Left hindlimb (tissue), 1 donor: Measurements from ENCODE around the gene COL20A1.
"Not testable (repeated sequence)": the region's sequence is repeated elsewhere in the genome, so short reads cannot be mapped to it uniquely, and the experiment has no call there.

Source experiments
- DNase-seq: peaks from one replicate; pipeline ENCODE4 v3.0.0-alpha.2; 2018

Gene COL20A1

GRCh38 chr20:63365601-63366389 is 72.8 kb downstream of the COL20A1 start:
- no peak for DNase-seq

- no peak for DNase-seq
These were observed 73.7 kb downstream of the COL20A1 start for GRCh38 chr20:63366390-63367365.

GRCh38 chr20:63367446-63368055 is 74.6 kb downstream of the COL20A1 start:
- no peak for DNase-seq

DNA sequence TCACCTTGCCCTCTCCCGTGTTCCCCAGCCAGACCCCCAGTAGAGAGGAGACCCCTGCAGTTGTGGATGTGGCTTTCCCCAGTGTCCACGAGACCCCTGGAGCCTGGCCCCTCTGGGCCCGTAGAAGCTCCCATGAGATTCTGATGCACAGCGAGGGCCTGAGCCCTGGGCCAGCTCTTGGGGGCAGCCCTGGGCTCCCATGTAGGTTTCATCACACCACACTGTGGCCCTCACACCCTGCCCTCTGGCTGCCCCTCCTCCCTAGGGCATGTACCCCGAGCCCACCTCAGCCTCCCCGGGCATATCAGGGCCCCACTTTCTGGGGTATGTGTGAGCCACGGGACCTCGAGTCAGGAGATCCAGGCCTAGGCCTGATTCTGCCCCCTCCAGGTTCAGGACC is 75.2 kb downstream of the COL20A1 start:
- no peak for DNase-seq

DNA sequence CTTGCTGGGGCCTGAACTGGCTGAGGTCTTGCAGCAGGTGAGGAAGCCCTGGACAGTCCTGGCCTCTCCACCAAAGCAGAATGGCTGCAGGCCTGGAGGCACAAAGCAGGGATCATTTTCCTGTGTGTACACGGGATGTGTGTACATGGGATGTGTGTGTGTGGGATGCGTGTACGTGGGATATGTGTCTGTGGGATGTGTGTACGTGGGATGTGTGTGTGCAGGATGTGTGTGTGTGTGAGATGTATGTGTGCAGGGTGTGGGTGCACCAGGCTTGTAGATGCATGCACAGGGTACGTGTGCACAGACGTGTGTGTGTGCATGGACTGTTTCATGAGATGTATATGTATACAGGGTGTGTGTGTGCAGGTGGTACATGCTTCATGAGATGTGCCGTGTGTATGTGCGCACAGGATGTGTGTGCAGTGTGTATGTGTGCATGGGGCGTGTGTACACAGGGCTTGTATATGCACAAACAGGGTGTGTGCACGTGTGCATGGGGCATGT is 76.1 kb downstream of the COL20A1 start:
- DNase-seq, result no peak

DNA sequence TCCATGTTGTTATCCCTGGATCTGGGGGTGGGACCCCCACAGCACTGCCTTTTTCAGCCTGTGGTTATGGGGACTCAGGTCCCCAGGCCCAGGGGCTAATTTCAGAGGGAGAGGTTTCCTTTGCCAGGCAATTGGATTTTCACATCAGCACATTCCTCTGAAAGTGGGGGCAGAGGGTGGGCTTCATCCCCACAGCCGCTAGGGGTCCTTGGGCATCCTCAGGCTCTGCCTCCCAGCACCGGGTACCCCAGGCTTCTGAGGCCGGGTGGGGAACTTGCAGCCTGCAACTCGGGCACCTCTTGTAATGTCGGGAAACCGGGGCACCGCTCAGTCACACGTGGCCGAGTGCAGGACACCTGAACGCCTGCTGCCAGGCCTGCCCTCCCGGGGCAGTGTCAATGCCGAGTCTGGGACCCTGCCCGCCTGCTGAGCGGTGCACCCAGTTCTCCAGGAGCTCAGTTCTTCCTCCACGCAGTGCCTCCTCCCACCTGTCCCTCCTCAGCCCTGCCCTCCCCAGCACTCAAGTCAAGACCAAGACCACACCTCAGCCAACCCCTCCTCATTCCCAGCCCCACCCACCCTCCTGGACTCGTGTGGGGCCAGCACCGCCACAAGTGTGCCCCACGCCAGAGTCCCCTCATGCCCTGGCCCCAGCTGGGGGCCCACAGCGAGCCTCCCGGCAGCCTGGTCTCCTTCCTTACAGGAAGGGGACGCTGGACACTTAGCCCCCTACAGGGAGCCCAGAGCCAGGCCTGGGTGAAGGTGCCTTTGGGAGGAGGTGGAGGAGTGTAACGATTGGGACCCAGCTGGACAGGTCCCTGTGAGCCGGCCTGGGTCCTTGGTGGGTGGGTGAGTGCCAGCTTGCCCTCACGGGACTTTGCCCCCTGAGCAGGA is 77.0 kb downstream of the COL20A1 start:
- DNase-seq, result no peak

DNA sequence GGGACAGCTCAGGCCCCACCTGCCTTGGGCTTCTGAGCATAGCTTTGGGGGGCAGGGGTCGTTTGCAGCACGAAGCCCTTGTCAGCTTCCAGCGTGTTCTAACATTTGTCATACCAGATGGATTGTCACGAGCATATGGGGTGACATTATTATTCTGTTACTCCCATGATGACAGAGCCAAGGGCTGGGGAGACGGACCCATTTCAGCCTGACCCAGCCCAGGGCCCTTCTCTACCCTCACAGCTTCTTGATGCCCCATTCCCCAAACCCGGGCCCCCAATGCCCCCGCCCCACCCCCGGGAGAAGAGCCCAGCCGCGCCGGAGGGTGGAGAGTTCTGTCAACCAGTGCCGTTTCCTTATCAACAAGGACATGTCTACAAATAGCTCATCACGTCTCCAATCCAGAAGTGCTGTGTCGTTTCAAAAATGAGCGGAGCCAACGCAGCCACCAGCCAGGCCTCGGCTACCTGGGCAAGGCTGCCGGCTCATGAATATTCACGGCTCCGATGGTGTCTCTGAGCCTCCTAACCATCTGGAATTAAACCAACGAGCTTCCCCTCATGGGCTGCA is 77.7 kb downstream of the COL20A1 start:
- DNase-seq, result no peak

DNA sequence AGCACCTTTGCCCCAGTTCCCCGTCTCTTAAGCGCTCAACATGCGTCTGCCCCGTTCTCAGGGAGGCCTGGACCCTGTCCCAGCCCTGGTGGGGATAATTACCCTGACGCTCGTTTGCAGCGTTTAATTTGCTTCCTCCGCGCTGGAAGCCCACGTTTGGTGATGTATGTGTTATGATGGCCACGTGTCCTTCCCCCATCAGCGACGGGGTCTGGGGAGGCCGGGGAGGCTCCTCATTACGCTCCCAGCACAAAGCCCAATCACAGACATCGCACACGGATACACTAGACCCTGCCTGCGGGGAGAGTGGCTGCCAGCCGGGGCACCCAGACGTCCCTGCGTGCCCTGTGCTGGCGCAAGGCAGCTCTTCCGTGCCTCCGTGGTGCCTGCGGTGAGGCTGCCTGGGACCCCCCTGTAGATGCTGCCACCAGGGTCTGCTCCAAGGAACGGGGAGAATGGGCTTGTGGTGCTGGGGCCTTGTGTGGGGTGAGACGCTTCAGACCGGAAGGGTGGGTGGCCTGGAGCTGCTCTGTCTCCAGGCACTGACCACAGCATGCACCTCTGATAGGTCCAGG is 78.4 kb downstream of the COL20A1 start:
- DNase-seq, result no peak

- DNase-seq, result no peak
These were observed 80.2 kb downstream of the COL20A1 start for GRCh38 chr20:63372971-63373885.

DNA sequence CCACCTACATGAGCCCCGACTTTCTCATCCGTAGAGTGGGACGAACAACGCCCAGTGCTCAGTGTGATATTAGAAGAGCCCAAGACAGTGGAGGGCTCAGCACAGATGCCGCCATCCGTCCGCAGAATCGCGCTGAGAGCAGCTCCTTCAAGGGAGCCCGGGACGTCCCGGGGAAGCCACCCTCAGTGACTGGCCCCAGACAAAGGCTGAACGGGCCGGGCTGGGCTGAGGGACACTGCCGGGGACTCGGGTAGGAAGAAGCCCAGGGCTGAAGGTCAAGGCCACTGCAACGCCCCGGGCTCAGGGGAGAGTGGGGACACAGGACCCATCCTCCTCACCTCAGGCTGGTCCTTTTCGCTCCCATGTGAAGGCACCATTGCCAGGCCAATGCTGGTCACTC is 81.0 kb downstream of the COL20A1 start:
- no peak for DNase-seq

GRCh38 chr20:63374504-63374903 is 81.5 kb downstream of the COL20A1 start:
- DNase-seq, result no peak

DNA sequence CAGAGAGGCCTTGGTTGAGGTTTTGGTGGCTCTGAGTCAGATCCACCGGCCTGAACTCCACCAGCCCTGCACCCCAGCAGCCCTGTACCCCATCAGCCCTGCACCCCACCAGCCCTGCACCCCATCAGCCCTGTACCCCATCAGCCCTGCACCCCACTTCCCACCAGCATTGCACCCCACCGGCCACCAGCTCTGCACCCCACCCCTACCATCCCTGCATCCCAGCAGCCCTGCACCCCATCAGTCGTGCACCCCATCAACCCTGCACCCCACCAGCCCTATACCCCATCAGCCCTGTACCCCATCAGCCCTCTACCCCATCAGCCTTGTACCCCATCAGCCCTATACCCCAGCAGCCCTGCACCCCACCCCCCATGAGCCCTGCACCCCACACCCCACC is 82.5 kb downstream of the COL20A1 start:
- DNase-seq, result no peak

GRCh38 chr20:63376283-63377250 is 83.6 kb downstream of the COL20A1 start:
- no peak for DNase-seq

GRCh38 chr20:63377256-63377941 is 84.4 kb downstream of the COL20A1 start:
- no peak for DNase-seq

DNA sequence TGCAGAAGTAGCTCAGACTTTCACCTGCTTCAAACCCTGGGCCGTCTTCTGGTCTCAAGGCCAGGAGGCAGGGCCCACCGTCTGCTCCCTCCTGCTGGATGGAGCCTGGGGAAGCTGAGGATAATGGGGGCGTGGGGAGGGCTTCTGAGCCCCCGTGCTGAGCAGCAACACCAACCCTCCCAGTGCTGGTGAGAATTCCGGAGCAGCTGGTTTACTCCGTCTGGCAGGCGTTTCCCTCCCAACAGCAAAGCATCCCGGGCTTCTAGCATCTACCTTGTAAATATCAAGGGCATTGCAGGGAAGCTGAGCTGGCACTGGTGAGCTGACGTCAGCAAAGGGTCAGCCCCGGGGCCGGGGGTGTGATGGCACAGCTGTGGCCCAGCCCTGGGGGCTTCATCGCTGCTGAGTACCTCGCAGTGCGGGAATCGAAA is 85.0 kb downstream of the COL20A1 start:
- no peak for DNase-seq

DNA sequence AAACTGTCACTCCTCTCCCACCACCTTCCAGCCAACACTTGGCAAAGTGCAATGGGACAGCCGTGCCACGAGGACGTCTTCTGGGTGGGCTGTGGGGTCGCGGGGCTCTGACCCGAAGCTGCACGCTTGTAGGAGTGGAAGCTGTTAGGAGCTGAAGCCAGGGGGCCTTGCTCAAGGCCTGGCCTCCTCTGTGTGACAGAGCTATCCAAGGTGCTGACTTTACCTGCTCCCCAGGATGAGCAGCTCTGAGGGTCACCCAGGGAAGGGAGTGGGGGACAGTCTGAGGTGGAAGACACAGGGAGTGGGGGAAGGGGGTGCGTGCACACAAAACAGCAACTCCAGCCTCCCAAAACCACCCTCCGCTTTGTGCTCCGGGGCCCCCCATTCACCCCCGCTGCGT is 85.6 kb downstream of the COL20A1 start:
- DNase-seq, result no peak

DNA sequence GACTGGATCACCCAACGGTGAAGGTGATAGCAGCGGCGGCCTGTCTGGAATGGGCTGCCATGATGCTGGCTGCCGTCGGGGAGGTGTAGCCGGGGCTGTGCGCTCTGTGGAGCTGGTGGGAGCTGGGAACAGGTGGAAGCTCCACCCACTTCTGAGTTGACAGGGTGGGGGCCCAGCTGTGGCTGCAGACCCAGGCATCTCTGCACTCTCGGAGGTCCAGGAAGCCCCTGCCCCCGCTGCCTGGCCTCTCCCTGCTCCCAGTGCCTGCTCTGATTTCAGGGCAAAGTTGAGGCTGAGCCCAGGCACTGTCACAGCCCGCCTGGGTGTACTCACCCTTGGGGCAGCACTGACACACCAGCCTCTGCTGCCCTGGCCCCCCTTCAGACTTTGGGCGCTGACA is 86.3 kb downstream of the COL20A1 start:
- no peak for DNase-seq

GRCh38 chr20:63379872-63380271 is 86.9 kb downstream of the COL20A1 start:
- not testable (repeated sequence) for DNase-seq
